ENCODE results near the gene TFAM. TPM values are rescaled to one million over a fixed set of nuclear protein-coding genes. Genes with fewer than 3 reads are reported as not detected.

TFAM gene
- total RNA-seq, 1 experiment from 2014 or later: 57.6 TPM

DNA sequence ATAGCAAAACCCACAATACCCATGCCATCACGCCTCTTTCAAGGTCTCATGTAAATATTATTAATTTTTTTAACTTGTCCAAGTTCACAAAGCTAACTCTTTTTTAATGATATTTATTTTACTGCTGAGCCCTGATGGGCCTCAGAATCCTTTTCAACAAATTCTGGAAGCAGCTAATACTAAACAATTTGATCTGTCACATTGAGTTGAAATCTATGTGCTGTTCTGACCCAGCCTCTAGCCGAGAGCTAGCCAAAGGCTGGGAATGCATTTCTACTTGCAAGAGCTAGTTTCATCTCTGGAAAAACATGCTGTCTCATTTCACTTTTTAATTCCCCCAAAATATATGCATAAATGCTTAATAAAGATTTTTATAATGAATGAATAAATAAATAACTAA is 47.9 kb downstream of the TFAM start:
- Histone ChIP-seq H3K79me2 (ENCODE audit: insufficient read depth, low read length) (no peaks in the 10 kb centered on the region), H3K27me3 (ENCODE audit: insufficient read depth, low read length) (no peaks in the 10 kb centered on the region), H3K4me2 (ENCODE audit: low read length) (no peak overlapping the region), H3K9me3 (ENCODE audit: control insufficient read depth in 1 of 2, insufficient read depth in 1 of 2, low read depth in 1 of 2, low read length in 2 of 2) (no peaks in the 10 kb centered on the region), H3K9ac (ENCODE audit: low read length) (no peak overlapping the region), H4K20me1 (ENCODE audit: insufficient read depth) (no peaks in the 10 kb centered on the region), H3K27ac (ENCODE audit: low read depth, low read length) (no peak overlapping the region), H2AFZ (ENCODE audit: low read depth, low read length, poor library complexity, severe bottlenecking) (no peak overlapping the region), H3K4me3 (replicated peaks in 1 of 2; ENCODE audit: low read depth in 1 of 2, low read length in 2 of 2) (no peak overlapping the region), H3K9me2 (ENCODE audit: insufficient read depth) (no peaks in the 10 kb centered on the region), H3K4me1 (ENCODE audit: control insufficient read depth in 1 of 2, insufficient read depth in 2 of 2, low read length in 2 of 2) (peaks cover 22 to 23% of the 10 kb centered on the region in 2 experiments; a peak in 3 of 4 replicates), H3K36me3 (ENCODE audit: control insufficient read depth in 1 of 2, insufficient read depth in 2 of 2, low read length in 2 of 2) (no peaks in the 10 kb centered on the region)
- ChIA-PET CTCF (no interaction called here), RAD21 (ENCODE audit: low non-redundant PET in 1 of 2, low total read pairs in 2 of 2, uncharacterized antibody in 2 of 2, unreplicated experiment in 2 of 2) (no interaction called here), POLR2A (no interaction called here)
- ATAC-seq (no peak), DNase-seq (ENCODE audit: low read depth, low spot score) (no peak)
- intact Hi-C loops (cut with micrococcal nuclease): no loop called here
- no TSS peak for BruUV-seq (replicated peaks)
- TF ChIP-seq TCF7L2 (IDR thresholded peaks at IDR 0.05; ENCODE audit: borderline replicate concordance, extremely low read depth, insufficient read depth, insufficient read length): no peak
- no peak for TF ChIP-seq SP1 (IDR thresholded peaks at IDR 0.05; ENCODE audit: low read depth)
- no peak for TF ChIP-seq ZBTB33 (IDR thresholded peaks at IDR 0.05; ENCODE audit: extremely low read depth, insufficient replicate concordance, low read length)
- TF ChIP-seq ZFX (IDR thresholded peaks at IDR 0.05): no peak
- TF ChIP-seq CTCF (IDR thresholded peaks at IDR 0.05 in 2 of 3, conservative IDR thresholded peaks at IDR 0.05 in 1 of 3; ENCODE audit: borderline replicate concordance in 1 of 3, insufficient read depth in 1 of 3, low read depth in 2 of 3, low read length in 2 of 3): no peak
- TF ChIP-seq YY1 (IDR thresholded peaks at IDR 0.05; ENCODE audit: extremely low read depth, insufficient replicate concordance, low read depth, low read length): no peak
- TF ChIP-seq POLR2AphosphoS5 (IDR thresholded peaks at IDR 0.05; ENCODE audit: low read depth, low read length): no peak
- TF ChIP-seq, protein P1, sequence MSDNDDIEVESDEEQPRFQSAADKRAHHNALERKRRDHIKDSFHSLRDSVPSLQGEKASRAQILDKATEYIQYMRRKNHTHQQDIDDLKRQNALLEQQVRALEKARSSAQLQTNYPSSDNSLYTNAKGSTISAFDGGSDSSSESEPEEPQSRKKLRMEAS (IDR thresholded peaks at IDR 0.05): no peak
- no peak for TF ChIP-seq JUND (IDR thresholded peaks at IDR 0.05)

Data from HCT116 (cell line).